Testis (tissue), 3 donors: ENCODE measurements around the gene RNF207. TPM values are rescaled to one million over a fixed set of nuclear protein-coding genes. Genes with fewer than 3 reads are reported as not detected.

Experiments used
- DNase-seq: peaks from one replicate; pipeline ENCODE4 v3.0.0-alpha.2; 2019
- H3K27ac ChIP-seq, 2 donors: fragments of 200-600 bp; sonication (generic); one replicate each; pipeline ENCODE4 v1.5.1; 2019
- H3K27me3 ChIP-seq: fragments of 200-600 bp; sonication (generic); one replicate; pipeline ENCODE4 v1.5.1; 2019
- H3K36me3 ChIP-seq: fragments of 200-600 bp; sonication (generic); one replicate; pipeline ENCODE4 v1.5.1; 2017; ENCODE audit warnings: low read depth; ENCODE audit errors: missing control alignments
- H3K4me1 ChIP-seq: fragments of 200-600 bp; sonication (generic); one replicate; pipeline ENCODE4 v1.5.1; 2019
- H3K4me3 ChIP-seq, 2 donors: fragments of 200-600 bp; sonication (generic); one replicate each; pipeline ENCODE4 v1.5.1; 2017 to 2019
- H3K9me3 ChIP-seq: fragments of 200-600 bp; sonication (generic); one replicate; pipeline ENCODE4 v1.5.1; 2017
- POLR2A ChIP-seq: fragments of 450-650 bp; IDR thresholded peaks from one replicate; pipeline ENCODE4 v1.6.1; 2017; ENCODE audit warnings: antibody characterized with exemption, mild to moderate bottlenecking, moderate library complexity
- WGBS, 2 donors: methylation state at CpG; one replicate each; pipeline ENCODE4 v1.1.5; 2018; 5-methylcytosine and 5-hydroxymethylcytosine counted together
- intact Hi-C: fragments of 100-400 bp; cut with DNase I; formaldehyde crosslinking; loops from one replicate; pipeline ENCODE4 v1.15.1; 2023; ENCODE audit warnings: low total_unique reads
- polyA plus RNA-seq: library from polyadenylated mRNA; stranded (reverse); fragments of 350-450 nt; fragmentation: Illumina TruSeq; extraction: RNeasy Lipid Tissue Mini Kit (QIAGEN cat#74804); gene quantifications from one replicate; pipeline ENCODE4 v1.2.3, GENCODE V29; 2014; ENCODE audit warnings: low read depth, low replicate concordance; ENCODE audit not compliant: insufficient read depth
- total RNA-seq, 2 donors: library from RNA; depleted of rRNA; stranded (reverse); fragments of >200 nt; gene quantifications; one replicate each; pipeline ENCODE4 v1.2.3, GENCODE V29; 2016
- TF ChIP-seq, protein P1 (sequence below), 3 experiments: fragments of 450-650 bp in 2 of 3; fragments of 200-600 bp in 1 of 3; sonication (generic) in 1 of 3; IDR thresholded peaks; one replicate each; pipeline ENCODE4 v1.5.1; 2016 to 2019; ENCODE audit warnings: antibody characterized with exemption in 3 of 3, mild to moderate bottlenecking in 2 of 3, moderate library complexity in 1 of 3

Gene RNF207
- total and polyA plus RNA-seq, 3 donors from 2014 or later: 4.8 to 20.1 (median 13.2) TPM

GRCh38 chr1:6185151-6185550 lies 20.8 kb upstream of the RNF207 start:
- intact Hi-C loops: no loop called here
- 80 to 85% methylated on average over 3 of the region's 3 CpGs for WGBS, 2 donors
- peaks cover 4% of the 10 kb centered on the region for H3K4me1 ChIP-seq
- DNase-seq: no peak
- TF ChIP-seq, protein P1, sequence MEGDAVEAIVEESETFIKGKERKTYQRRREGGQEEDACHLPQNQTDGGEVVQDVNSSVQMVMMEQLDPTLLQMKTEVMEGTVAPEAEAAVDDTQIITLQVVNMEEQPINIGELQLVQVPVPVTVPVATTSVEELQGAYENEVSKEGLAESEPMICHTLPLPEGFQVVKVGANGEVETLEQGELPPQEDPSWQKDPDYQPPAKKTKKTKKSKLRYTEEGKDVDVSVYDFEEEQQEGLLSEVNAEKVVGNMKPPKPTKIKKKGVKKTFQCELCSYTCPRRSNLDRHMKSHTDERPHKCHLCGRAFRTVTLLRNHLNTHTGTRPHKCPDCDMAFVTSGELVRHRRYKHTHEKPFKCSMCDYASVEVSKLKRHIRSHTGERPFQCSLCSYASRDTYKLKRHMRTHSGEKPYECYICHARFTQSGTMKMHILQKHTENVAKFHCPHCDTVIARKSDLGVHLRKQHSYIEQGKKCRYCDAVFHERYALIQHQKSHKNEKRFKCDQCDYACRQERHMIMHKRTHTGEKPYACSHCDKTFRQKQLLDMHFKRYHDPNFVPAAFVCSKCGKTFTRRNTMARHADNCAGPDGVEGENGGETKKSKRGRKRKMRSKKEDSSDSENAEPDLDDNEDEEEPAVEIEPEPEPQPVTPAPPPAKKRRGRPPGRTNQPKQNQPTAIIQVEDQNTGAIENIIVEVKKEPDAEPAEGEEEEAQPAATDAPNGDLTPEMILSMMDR (IDR thresholded peaks at IDR 0.05): no peak
- TF ChIP-seq POLR2A: no peak
- no peaks in the 10 kb centered on the region for H3K36me3 ChIP-seq
- H3K4me3 ChIP-seq: no peak overlapping the region
- H3K9me3 ChIP-seq: no peaks in the 10 kb centered on the region
- no peaks in the 10 kb centered on the region for H3K27me3 ChIP-seq
- H3K27ac ChIP-seq: no peak overlapping the region

DNA sequence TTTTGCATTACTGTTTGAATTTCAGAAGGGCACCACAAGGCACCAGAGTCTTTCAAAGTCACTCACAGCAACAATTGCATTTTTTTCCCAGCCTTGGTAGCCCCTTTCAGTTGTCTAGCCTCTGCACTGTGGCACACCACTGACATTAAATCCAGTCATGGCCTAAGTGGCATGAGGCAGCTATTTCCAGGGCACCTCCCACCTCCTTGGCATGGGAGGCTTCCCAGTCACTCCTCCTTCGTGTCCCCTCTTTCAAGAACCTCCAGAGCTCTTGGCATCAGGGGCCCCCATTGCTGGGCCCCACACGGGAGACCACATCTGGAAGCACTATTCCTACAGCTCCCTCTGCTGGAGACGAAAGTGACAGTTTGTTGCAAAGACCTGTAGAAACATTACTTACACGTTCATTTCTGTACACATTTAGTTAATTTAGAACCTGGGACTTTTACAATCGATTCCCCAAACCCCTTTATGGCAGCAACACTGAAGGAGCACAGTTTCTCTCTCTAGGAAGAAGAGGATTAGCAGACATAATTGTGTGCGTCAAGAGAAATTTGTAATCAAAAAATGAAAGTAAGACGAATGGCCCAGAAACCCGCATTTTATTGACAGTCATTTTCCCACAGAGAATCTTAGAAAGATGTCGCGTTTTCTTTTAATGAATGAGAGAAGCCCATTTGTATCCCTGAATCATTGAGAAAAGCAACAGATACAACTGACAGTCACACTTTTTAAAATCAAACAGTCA lies 20.1 kb upstream of the RNF207 start:
- DNase-seq: no peak
- 68 to 69% methylated on average over 10 of the region's 10 CpGs for WGBS, 2 donors
- intact Hi-C loops: no loop called here
- Histone ChIP-seq H3K36me3 (no peaks in the 10 kb centered on the region), H3K9me3 (no peaks in the 10 kb centered on the region), H3K27me3 (no peaks in the 10 kb centered on the region), H3K4me3 (no peak overlapping the region), H3K27ac (no peak overlapping the region), H3K4me1 (peaks cover 2% of the 10 kb centered on the region)
- TF ChIP-seq, protein P1 (IDR thresholded peaks at IDR 0.05): peak in 2 of 3 experiments; percentile 20 to 30
- TF ChIP-seq POLR2A: no peak

GRCh38 chr1:6188466-6188865 lies 17.5 kb upstream of the RNF207 start:
- no peak overlapping the region for H3K27ac ChIP-seq
- H3K4me3 ChIP-seq: no peak overlapping the region
- no peaks in the 10 kb centered on the region for H3K36me3 ChIP-seq
- DNase-seq: no peak
- TF ChIP-seq POLR2A: no peak
- TF ChIP-seq, protein P1 (IDR thresholded peaks at IDR 0.05): no peak
- no peaks in the 10 kb centered on the region for H3K4me1 ChIP-seq
- no peaks in the 10 kb centered on the region for H3K9me3 ChIP-seq
- intact Hi-C loops: no loop called here
- WGBS, 2 donors: 87 to 92% methylated on average over 8 of the region's 8 CpGs
- H3K27me3 ChIP-seq: no peaks in the 10 kb centered on the region

- H3K9me3 ChIP-seq: no peaks in the 10 kb centered on the region
- no peak for DNase-seq
- no peaks in the 10 kb centered on the region for H3K36me3 ChIP-seq
- TF ChIP-seq, protein P1 (IDR thresholded peaks at IDR 0.05): no peak
- intact Hi-C loops: no loop called here
- 93 to 96% methylated on average over 1 of the region's 1 CpG for WGBS, 2 donors
- H3K27me3 ChIP-seq: no peaks in the 10 kb centered on the region
- no peak overlapping the region for H3K4me3 ChIP-seq
- H3K4me1 ChIP-seq: no peaks in the 10 kb centered on the region
- no peak overlapping the region for H3K27ac ChIP-seq
These were observed 14.0 kb upstream of the RNF207 start for GRCh38 chr1:6191968-6192367.
